ENCODE data around the gene KRT8.

Gene KRT8

DNA sequence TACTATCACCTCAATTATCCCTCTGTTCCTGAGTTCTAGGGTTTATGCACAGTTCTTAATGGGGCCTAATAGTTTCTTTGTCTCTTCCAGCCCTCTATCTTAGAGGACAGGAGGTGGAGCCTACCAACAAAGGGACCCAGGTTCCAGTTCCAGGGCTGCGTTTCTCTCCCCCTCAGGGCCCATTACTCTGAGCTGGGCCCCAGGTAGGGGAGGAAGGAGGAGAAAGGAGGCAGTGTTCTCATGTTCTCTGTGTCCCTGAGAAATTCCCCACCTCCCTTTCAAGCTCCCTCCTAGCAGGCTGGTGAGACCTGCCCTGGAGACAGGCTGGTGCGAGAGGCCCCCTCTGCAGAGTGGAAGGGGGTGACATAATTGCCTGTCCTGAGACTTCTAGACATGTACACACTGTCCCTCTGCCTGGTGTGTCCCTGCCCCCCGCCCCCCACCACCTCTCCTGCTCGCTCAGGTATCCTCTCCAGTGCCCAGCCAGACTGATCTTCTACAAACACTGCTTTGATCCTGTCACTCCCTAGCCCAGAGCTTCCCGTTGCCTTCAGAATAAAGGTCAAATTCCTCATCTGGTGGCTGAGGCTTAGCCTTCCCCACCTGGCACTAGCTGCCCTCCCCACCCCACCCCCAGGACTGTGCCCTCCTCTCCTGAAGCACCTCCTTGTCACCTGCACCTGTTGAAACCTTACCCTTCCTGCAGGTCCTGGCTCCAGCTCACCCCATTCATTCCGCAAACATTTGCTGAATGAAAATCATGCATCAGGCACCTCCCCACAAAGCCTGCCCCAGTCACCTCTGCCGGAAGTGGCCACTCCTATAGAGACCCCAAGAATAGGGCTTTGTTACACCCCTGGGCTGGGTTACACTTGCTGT is 21.1 kb upstream of the KRT8 start:
- no peak for DNase-seq

DNA sequence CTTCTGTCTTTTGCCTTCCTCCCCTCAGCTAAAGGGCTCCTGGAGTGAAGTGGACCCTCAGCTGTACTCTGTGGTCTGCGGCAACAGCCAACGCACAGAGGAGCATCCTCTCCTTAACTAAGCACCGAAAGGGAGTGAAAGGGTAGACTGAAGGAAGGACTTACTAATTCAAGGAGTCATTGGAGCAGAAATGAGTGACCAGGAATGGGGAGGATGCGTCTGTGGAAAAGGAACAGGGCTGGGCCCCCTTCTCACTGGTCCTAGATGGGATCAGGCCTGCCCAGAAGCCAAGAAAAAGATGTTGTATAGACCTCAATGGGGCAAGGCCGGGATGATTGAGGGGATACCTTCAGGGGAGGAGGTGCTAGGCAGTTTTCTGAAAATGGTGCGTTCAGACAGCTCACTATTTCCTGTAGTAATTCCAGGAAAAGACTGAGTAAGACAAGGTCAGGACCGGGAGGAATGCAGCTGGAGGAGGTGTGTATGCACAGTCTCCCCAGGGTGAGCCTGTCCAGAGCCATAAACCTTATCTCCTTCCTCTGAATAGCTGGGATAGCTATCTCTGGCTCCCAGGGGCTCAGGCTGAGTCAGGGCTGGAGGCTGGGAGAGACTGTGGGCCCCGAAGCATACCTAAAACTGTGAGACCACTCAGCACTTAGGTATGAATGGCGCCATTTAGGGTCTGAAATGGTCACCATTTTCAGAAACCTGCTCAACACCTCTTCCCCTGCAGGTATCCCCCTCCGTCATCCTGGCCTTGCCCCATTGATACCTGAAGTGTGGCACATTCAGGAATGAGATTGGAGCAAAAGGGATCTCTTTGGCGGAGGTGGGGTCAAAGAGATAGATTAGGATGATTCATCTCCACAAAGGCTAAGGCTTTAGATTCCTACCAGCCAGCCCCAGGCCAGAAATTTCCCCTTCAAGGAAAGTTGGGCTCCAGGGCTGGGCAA is 20.2 kb upstream of the KRT8 start:
- no peak for DNase-seq

GRCh38 chr12:52921488-52922165 is 16.8 kb upstream of the KRT8 start:
- no peak for DNase-seq

DNA sequence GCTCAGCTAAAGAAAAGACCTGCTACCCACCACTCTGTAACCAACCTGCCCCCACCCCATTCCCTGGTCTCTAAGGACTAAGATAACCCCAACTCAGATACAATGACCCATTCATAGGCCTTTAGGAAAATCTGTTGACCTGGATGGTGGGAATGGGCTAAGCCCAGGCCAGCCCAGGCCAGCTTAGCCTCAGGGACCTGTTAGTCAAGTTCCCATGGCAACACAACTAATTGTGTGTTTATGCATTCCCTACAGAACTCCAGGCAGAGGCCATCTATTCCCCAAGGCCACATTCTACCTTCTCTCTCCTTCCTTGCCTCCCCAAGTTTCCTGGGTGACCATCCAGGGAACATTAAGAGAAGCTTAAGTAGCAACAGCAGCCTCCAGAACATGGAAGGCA is 16.1 kb upstream of the KRT8 start:
- DNase-seq: no peak

DNA sequence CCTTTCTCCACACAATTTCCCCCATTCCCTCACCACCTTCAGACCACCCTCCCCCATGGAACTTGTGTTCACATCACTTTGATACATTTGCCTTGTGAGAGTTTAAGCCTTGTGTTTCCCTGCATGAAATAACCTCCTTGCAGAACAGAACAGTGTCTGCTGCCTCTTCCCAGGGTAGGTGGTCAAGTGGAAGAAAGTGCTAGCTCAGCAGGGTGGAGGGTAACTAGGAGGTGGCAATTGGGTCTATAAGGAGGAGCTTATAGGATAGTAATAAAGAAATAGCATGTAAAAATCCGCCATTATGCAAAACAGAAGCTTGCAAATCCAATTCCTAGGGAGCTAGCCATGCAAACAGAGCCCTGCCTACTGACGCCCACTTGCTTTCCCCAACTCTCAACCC is 13.9 kb upstream of the KRT8 start:
- no peak for DNase-seq

DNA sequence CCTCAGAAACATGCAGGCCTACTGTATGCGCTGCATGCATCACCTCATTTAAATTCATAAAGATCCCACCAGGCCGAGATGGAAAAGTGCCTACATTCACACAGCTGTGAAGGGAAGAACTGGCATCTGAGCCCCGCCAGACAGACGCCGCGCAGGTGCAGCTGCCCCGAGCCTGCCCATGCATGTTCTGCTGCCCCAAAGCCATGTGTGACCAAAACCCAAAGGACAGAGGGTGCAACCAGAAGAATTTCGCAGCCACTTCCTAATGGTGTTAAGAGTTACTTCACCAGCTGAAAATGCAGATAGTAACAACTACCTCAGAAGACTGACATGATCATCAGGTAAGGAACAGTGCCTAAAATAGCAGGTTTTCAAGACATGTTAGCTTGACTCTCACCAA is 13.5 kb upstream of the KRT8 start:
- no peak for DNase-seq

DNA sequence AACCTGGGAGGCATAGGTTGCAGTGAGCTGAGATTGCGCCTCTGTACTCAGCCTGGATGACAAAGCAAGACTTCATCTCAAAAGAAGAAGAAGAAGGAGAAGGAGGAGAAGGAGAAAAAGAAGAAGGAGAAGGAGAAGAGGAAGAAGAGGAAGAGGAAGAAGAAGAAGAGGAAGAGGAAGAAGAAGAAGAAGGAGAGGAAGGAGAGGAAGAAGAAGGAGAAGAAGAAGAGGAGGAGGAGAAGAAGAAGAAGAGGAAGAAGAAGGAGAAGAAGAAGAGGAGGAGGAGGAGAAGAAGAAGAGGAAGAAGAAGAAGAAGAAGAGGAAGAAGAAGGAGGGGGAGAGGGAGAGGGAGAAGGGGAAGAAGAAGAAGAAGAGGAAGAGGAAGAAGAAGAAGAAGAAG is 12.9 kb upstream of the KRT8 start:
- no peak for DNase-seq

GRCh38 chr12:52916216-52916615 is 11.3 kb upstream of the KRT8 start:
- DNase-seq: no peak

GRCh38 chr12:52915637-52916036 is 10.8 kb upstream of the KRT8 start:
- no peak for DNase-seq

DNA sequence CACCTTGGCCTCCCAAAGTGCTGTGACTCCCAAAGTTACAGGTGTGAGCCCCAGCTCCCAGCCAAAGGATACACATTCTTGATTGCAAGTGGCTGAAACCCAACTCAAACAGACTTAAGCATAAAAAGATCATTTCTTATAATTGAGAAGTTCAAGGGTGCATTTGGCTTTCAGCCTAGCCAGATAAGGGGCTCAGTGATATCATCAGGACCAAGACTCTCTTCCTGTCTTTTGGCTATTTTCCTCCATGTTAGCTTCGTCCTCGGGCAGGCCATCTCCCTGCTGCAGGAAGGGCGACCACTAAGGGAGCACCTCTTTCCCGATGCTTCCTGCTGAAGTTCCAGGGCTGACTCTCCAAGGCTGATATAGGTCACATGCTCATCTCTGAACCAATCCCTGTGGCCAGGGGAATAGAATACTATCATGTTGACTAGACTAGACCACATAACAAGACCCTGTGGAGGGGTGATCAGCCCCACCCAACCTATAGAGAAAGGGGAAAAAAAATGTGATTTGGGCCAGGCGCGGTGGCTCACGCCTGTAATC is 9.8 kb upstream of the KRT8 start:
- DNase-seq: no peak

- no peak for DNase-seq
Observed at GRCh38 chr12:52913431-52913821, 8.6 kb upstream of the KRT8 start.

DNA sequence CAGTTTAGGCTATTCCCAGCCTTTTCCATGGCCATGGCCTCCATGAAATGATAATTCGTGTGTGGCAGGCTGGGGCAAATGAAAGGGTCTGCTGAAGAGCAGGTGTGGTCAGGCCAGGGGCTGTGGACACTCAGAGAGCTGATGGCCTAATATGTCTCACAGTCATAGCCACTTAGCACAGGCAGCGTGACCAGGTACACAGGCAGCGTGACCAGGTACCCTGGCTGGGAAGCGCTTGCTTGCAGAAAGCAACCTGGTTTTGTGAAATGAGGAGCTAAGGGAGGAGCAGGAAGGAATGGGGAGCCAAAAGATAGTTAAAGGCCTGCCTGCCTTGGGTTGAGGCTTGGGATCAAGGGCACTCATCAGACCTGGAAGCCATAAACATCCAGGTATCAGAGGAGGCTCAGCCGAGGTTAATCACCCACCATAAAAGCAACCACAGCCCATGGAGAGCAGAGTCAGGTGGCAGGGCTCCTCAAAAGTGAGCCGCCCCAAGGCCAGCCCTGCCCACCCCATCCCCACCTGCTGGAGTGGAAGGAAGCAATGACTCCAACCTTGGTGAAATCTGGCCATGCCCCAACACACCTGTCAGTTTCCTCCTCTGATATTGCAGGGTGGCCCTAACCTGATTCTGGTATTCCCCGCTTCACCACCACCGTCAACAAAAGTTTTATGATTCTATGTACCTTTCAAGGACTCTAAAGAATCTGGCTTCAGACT is 8.0 kb upstream of the KRT8 start:
- DNase-seq: no peak

GRCh38 chr12:52910248-52910883 is 5.5 kb upstream of the KRT8 start:
- no peak for DNase-seq

DNA sequence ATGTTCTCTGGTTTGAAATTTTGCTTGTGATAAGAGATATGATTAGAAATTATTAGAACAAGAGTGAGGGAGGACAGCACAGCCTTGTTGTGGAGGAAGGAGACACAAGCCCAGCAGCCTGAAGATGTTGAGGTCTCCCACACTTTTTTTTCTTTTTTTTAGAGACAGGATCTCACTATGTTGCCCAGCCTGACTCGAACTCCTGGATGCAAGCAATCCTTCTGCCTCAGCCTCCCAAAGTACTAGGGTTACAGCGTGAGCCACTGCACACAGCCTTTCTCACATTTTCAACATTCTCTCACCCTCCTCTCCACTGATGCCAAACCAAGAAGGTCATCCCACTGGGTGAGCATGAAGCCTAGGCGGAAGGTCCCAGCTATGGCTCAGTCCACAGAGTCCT is 4.9 kb upstream of the KRT8 start:
- no peak for DNase-seq

GRCh38 chr12:52909331-52909730 is 4.5 kb upstream of the KRT8 start:
- DNase-seq: no peak

GRCh38 chr12:52907092-52907810 is 2.4 kb upstream of the KRT8 start:
- DNase-seq: no peak

DNA sequence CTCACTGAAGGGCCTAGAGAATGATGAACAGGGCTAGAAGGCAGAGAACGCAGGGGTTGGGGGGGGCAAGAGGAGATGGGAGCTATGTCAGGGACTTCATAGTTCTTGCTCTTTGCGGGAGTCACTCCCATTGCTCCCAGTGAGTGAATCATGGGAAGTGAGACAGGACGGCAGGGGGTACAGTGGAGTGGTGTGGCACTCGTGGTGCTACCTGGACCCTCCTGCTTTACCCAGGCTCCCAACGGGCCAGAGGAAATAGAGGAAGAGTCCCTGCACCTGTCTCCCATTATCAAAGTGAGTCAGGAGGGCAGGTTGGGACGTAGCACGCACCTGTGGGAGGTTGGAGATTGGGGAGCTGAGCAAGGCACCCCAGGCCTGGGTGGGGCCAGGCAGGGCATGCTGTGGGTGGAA is 1.3 kb upstream of the KRT8 start:
- DNase-seq: no peak

- DNase-seq: no peak
Observed at GRCh38 chr12:52903855-52904508, 894 bp downstream of the KRT8 start.

DNA sequence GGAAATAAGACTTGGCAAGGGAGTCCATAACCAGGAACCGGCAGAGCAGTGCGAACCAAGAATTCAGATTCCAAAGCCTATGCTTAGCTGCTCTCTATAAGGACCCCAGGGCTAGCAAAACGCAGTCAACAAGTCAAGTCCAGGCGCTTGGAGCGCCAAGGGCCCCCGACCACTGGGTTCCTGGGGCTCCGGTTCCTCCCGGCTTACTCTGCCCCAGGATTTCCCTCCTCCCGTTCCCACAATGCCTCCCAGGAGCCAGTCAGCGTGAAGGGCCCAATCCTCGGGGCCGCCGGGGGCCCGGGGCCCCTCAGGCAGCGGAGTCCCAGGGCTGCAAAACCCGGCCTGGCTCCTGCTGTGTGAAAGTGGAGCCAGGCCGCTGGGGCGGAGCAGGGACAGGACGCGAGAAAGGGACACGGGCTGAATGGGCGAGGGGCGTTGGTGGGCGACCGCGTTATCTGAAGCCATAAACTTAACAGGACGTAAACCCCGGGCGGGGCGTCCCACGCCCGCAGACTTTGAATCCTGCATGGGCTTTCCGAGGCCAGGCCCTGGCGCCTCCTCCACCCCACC is 1.5 kb downstream of the KRT8 start:
- peak; percentile 25 for DNase-seq
